DOHH2 (cell line): ENCODE data around the gene FKBP1A.

Experiments used
- CTCF ChIP-seq: fragments of 200-600 bp; sonication (generic); IDR thresholded peaks from one replicate; pipeline ENCODE4 v1.5.1; 2014; ENCODE audit warnings: antibody characterized with exemption, mild to moderate bottlenecking, low read depth, low read length; ENCODE audit not compliant: poor library complexity, severe bottlenecking
- EZH2phosphoT487 ChIP-seq: fragments of 200-600 bp; sonication (generic); IDR thresholded peaks from 2 replicates; pipeline ENCODE4 v1.6.1; 2017; ENCODE audit warnings: borderline replicate concordance, mild to moderate bottlenecking, antibody characterized with exemption, low read length, moderate library complexity, mixed read lengths

- no peak for TF ChIP-seq CTCF
- no peak for TF ChIP-seq EZH2phosphoT487
Observed at GRCh38 chr20:1360094-1360846, 32.6 kb downstream of the FKBP1A start.
